Measurements from ENCODE around the gene FUBP1.
A peak's percentile ranks its signal among the peaks of the same experiment; 100 is the strongest.

Gene FUBP1

DNA sequence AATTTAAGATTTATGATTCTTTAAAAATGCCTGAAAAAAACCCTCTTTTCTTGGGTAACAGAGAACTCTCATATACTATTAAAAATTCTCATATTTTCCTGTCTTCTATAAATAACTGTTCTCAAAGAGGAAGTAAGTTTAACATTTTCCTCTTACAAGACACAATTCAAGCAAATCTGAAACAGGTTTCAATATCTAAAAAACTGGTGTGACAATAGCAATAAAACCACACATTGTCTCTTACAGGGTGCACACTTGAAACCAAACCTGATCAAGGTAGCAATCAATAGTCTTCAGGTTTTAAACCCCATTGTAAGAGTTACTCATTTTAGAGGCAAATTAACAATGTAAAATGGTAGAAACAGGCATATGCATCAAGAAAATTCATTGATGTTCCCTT, 28.0 kb downstream of the FUBP1 start:
- no peak overlapping the region for H3K4me3 ChIP-seq (replicated peaks; ENCODE audit: low read depth, low read length)
- TF ChIP-seq, protein P1, sequence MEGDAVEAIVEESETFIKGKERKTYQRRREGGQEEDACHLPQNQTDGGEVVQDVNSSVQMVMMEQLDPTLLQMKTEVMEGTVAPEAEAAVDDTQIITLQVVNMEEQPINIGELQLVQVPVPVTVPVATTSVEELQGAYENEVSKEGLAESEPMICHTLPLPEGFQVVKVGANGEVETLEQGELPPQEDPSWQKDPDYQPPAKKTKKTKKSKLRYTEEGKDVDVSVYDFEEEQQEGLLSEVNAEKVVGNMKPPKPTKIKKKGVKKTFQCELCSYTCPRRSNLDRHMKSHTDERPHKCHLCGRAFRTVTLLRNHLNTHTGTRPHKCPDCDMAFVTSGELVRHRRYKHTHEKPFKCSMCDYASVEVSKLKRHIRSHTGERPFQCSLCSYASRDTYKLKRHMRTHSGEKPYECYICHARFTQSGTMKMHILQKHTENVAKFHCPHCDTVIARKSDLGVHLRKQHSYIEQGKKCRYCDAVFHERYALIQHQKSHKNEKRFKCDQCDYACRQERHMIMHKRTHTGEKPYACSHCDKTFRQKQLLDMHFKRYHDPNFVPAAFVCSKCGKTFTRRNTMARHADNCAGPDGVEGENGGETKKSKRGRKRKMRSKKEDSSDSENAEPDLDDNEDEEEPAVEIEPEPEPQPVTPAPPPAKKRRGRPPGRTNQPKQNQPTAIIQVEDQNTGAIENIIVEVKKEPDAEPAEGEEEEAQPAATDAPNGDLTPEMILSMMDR (IDR thresholded peaks at IDR 0.05; ENCODE audit: low read length, missing control alignments) = no peak
- no peak for DNase-seq (ENCODE audit: low read depth)

DNA sequence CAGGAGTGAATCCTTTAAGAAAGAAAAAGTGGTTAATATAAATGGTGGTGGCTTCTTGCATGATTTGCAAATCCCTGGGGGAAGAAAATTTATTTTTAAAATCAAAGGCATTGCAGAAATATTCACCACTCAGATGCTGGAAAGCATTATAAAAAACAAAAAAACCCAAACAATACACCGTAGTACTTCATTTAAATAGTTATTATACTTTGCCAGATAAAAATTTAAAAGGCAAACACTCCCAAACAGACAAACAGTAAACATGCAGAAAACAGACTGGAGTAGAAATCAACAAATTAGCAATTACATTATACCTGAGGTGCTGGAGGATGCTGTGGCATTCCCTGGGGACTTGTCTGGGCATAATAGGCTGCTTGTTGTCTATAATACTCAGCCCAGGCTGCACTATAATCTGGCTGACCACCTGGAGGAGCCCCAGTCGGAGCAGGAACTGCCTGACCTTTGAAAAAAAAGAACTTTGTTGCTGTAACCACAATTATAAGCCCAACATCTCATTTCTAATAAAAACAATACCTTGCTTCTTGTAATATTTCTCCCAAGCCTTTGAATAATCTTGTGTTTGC, 29.9 kb downstream of the FUBP1 start:
- no peak overlapping the region for H3K4me3 ChIP-seq (replicated peaks; ENCODE audit: low read depth, low read length)
- TF ChIP-seq, protein P1 (IDR thresholded peaks at IDR 0.05; ENCODE audit: low read length, missing control alignments) = peak; percentile 38
- DNase-seq (ENCODE audit: low read depth) = peak; percentile 56

DNA sequence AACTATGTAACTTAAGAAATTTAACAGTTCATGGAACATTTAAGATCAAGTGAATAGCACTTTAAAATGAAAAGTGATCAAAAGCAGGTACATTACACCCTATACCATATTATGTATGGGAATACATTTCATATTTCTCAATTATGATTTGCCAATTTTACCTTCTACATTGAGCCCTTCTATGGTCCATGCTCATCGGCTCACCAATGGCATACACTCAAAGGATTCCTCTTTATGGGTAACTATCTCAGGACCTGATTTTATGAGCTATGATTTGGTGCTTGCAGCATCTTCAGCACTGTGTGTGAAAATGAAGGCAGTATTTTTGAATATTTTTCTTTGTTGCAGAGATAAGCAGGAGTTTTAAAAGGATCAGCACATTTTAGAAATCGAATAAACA, 33.5 kb downstream of the FUBP1 start:
- TF ChIP-seq, protein P1 (IDR thresholded peaks at IDR 0.05; ENCODE audit: low read length, missing control alignments) = no peak

DNA sequence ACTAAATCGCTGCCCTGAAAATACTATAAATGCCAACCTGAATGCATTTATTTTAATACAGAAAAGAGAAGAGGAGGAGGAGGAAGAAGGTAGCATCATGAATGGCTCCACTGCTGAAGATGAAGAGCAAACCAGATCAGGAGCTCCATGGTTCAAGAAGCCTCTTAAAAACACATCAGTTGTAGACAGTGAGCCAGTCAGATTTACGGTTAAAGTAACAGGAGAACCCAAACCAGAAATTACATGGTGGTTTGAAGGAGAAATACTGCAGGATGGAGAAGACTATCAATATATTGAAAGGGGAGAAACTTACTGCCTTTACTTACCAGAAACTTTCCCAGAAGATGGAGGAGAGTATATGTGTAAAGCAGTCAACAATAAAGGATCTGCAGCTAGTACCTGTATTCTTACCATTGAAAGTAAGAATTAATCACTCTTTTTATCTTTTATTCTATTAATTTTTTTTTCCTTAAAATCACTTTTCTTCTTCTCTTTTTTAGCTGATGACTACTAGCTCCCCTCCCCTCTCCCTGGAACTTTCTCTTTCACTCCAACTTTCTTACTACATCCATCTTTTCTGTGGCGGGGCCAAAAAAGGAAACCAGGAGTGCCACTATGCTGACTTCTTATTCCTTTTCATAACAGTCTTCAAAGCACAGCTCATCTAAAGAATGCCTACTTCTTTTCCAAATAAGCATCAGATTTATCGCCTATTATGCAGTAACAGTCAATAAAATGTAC, 36.3 kb downstream of the FUBP1 start:
- DNase-seq (ENCODE audit: low read depth) = no peak
- TF ChIP-seq, protein P1 (IDR thresholded peaks at IDR 0.05; ENCODE audit: low read length, missing control alignments) = no peak
- H3K4me3 ChIP-seq (replicated peaks; ENCODE audit: low read depth, low read length) = no peak overlapping the region

More for the DNA sequence above, 33.5 kb downstream of the FUBP1 start:
- no peak overlapping the region for H3K4me3 ChIP-seq (replicated peaks; ENCODE audit: low read depth, low read length)
- no peak for DNase-seq (ENCODE audit: low read depth)

DNA sequence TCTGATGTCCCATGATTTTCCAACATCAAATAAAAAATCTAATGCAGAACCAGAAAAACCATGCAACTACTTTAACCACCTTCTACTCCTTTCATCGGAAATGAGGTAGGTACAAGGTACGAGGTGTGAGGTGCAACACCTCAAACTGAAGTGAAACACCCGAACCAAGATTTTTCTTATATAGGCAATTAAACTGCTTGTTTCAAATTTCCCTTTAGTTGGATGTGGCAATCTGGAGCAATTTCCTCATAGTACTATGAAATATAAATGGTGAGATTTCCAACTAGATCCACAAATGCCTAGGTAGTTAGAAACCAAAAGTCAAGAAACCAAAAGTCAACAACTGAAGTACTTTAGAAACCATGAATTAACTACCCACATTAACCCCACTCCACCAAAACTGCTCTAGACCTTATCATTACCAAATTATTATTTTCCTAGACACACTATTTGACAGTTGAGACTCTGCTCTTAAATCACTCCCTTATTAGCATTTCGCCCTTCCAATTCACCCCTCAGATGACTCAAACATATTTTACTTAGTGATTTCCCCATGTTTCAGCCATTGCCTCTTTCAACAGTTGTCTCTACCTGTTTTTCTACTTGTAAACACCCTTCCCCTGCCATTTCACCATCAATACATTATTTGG, 37.8 kb downstream of the FUBP1 start:
- TF ChIP-seq, protein P1 (IDR thresholded peaks at IDR 0.05; ENCODE audit: low read length, missing control alignments) = no peak
- DNase-seq (ENCODE audit: low read depth) = no peak
- H3K4me3 ChIP-seq (replicated peaks; ENCODE audit: low read depth, low read length) = no peak overlapping the region

DNA sequence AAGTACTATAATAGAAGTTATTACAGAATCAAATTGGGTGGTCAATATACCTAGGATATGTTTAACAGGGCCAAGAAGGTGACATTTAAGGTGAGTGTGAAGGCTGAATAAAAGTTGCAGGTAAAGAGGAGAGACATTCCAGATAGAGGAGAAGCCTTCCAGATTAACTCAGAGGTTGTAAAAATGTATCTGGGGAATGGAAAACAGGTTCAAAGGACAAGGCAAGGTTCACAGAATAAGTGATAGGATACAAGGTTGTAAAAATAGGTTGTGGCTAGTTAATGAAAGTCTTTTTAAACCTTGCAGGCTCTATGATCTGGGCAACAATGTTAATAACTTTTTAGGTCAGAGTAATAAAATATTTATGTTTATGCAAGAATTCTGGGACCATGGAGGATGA, 40.2 kb downstream of the FUBP1 start:
- TF ChIP-seq, protein P1 (IDR thresholded peaks at IDR 0.05; ENCODE audit: low read length, missing control alignments) = no peak
- no peak for DNase-seq (ENCODE audit: low read depth)
- no peak overlapping the region for H3K4me3 ChIP-seq (replicated peaks; ENCODE audit: low read depth, low read length)
